ENCODE measurements around the gene RAB19.
A peak's percentile ranks its signal among the peaks of the same experiment; 100 is the strongest.
"Not testable (repeated sequence)": the region's sequence is repeated elsewhere in the genome, so short reads cannot be mapped to it uniquely, and the experiment has no call there.

RAB19 gene

GRCh38 chr7:140402178-140402835, 1.6 kb upstream of the RAB19 start:
- DNase-seq, result no peak

DNA sequence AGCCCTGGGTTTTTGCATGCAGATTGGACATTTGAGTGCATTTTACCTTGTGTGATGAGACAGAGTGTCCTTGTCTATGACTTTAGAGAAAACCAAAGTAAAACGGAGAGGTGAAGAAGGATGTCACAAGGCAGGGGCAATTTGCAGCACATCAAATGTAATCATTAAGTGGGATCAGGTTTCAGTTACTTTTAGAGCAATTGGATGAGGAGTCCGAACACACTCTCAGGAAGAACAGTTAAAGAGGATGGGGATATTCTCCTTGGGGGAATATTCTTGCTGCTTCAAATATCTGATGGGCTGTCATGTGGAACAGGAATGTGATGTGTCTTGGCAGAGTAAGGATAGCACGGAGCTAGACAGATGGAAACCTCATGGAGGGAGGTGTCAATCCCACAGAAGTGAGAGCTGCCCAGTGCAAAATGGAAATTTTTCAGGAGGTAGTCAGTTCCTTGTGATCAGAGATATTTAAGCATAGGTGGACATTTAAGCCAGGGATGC, 757 bp downstream of the RAB19 start:
- DNase-seq, result peak; percentile 13

DNA sequence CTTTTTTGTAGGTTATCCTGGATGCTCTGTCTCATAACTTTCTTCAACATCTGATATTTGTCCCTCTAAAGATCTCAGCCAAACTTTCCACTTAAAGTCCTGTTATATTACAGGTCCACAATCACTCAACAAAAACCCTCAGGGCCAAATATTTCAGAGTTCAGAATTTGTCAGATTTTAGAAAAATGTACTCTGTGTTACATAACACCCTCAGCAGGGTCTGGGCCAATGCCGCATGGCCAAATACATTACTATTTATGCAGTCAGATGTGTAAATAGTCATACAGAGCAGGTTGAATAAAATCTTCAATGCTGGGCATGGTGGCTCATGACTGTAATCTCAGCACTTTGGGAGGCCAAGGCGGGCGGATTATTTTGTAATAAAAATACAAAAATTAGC, 11.5 kb downstream of the RAB19 start:
- DNase-seq, result no peak

- not testable (repeated sequence) for DNase-seq
Observed at GRCh38 chr7:140415816-140416215, 12.0 kb downstream of the RAB19 start.

DNA sequence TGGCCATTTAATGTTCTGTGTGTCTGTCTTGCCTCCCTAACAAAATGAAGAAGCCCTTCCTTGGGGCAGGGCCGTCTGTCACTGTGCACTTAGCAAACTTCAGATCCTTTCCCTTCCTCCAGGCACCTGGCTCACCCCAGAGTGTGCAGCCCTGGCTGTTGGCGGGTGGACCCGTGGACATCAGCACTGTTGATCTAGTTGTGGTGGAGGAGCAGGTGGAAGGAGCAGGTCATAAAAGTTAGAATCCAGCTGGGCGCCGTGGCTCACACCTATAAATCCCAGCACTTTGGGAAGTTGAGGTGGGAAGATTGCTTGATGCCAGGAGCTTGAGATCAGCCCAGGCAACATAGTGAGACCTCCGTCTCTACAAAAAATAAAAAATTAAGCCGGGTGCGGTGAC, 12.7 kb downstream of the RAB19 start:
- no peak for DNase-seq

- no peak for DNase-seq
Observed at GRCh38 chr7:140417456-140418155, 13.7 kb downstream of the RAB19 start.

GRCh38 chr7:140418156-140418472, 14.3 kb downstream of the RAB19 start:
- DNase-seq, result not testable (repeated sequence)

DNA sequence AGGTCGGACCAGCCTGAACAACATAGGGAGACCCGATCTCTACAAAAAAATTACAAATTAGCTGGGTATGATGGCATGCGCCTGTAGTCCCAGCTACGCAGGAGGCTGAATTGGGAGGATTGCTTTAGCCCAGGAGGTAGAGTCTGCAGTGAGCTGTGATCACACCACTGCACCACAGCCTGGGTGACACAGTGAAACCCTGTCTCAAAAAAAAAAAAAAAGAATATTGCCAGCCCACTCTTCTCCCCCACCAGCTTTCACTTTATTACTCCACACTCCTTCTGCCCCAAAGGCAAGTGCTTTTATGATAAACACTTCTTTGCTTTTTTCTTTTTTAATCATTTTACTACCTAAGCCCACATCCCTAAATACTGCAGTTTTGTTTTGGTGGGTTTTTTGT, 14.8 kb downstream of the RAB19 start:
- no peak for DNase-seq

- DNase-seq, result no peak
Observed at GRCh38 chr7:140421521-140421920, 17.7 kb downstream of the RAB19 start.

DNA sequence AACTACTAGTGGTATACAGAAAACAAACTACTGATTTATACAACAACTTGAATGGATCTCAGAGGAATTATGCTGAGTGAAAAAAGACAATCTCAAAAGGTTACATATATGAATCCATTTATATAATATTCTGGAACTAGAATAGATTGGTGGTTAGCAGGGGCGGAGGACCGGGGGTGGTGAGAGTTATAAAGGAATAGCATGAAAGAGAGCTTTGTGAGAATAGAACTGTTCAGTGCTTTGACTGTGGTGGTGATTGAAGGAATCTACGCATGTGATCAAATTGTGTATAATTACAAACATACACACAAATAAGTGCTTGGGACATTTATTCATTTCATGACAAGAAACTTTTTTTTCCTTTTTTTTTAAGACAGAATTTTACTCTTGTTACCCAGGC, 19.6 kb downstream of the RAB19 start:
- no peak for DNase-seq

DNA sequence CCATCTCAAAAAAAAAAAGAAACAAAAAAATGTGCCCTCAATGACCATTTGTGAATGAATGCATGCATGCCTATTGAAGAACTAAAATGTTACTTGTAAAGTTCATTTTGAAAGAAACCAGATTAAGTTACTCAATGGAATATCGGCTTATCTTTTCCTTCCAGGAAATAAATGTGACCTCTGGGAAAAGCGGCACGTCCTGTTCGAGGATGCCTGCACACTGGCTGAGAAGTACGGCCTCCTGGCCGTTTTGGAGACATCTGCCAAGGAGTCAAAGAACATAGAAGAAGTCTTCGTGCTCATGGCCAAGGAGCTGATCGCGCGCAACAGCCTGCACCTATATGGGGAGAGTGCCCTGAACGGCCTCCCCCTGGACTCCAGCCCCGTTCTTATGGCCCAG, 21.9 kb downstream of the RAB19 start:
- no peak for DNase-seq

DNA sequence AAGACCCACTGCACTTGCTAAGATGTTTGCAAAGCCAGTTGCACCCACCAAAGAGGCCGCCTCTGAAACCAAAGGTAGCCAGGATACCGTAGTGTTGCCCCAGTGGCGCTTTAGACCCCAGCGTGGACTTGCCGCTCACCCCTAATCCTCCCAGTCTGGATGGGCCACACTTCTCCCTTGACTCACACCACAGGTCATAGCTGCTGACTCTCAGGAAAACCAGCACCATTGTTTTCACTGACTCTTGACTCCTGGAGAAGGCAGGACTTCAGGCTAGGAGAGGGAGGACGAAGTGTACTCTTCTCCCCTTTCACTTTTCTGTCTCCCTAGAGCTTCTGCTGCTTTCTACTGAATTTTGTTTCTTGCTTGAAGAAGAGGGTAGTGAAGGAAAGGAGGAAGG, 22.3 kb downstream of the RAB19 start:
- DNase-seq, result no peak

DNA sequence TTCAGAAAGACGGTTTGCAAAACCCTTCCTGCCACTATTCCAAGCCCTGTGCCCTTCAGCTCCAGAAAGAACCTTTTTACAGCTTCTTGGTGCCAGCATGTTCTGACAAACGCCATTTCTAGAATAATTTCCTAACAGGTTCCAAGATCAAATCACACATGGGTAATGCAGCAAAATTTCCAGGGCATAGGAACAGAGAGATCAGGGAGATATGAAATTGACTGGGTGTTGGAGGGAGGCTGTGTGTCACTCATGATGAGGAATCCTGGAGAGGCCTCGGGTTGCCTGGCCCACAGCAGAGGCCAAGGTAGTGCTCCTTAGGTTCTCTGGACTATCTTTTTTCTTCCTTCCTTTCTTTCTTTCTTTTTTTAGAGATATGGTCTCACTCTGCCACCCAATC, 29.5 kb downstream of the RAB19 start:
- DNase-seq, result no peak

DNA sequence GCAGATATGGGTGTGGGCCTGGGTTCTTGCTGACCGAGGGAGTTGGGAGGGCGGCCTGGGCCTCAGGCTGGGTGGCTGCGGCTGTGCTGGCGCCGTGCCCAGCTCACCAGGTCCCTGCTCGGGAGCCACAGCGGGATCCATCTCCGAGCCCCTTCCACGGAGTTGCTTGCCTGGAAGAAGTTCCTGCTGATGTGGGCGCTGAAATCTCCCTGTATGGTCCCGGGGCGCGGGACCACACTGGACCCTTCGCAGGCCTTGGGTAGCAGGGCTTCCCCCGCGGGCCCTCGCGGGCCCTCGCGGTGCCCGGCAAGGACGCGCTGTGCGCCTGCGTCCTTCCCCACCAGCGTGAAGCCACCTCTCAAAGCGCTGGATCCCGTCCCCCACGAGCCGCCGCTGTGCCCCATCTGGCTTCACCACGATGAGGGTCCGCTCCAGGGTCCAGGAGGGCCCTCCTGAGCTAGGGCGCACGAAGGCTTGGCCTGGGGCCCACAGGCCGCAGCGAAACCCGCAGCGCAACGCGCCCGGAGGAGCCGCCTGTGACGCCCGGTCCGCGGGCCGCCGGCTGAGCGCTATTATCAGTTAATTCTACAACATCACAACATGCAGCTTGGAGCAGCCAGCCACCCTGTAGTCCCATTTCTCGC, 31.5 kb downstream of the RAB19 start:
- no peak for DNase-seq

DNA sequence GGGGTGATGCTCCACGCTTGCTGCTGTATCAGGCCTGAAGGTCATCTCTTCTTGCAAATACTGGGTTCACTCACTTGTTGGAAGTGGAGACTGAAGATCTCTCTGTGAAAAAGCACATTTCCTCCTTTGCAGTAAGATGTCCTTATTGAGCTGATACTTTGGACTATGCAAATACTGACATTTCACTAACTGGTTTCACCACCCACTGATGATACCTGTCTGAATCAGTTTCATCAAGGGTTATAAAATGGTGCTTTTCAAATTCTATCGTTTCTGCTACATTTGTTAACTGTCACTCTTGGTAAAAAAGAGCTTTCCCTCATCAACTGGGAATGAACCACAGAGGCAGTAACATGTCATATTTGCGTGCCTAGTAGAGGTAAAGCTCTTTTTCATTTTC, 35.5 kb downstream of the RAB19 start:
- no peak for DNase-seq

GRCh38 chr7:140440593-140440992, 36.7 kb downstream of the RAB19 start:
- no peak for DNase-seq

- no peak for DNase-seq
Observed at GRCh38 chr7:140441519-140441918, 37.7 kb downstream of the RAB19 start.

DNA sequence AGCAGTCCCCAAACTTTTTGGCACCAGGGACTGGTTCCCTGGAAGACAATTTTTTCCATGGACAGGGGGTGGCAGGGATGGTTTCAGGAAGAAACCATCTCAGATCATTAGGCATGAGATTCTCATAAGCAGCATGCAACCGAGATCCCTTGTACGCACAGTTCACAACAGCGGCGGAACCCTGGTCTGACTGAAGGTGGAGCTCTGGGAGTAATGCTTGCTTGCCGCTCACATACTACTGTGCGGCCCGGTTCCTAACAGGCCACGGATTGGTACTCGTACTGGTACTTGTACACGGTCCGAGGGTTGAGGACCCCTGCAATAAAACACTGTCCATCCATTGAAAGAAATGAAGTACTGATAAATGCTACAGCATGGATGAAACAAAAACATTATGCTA, 42.6 kb downstream of the RAB19 start:
- no peak for DNase-seq

- no peak for DNase-seq
Observed at GRCh38 chr7:140447841-140448240, 44.0 kb downstream of the RAB19 start.

- DNase-seq, result no peak
Observed at GRCh38 chr7:140448781-140449480, 45.1 kb downstream of the RAB19 start.

DNA sequence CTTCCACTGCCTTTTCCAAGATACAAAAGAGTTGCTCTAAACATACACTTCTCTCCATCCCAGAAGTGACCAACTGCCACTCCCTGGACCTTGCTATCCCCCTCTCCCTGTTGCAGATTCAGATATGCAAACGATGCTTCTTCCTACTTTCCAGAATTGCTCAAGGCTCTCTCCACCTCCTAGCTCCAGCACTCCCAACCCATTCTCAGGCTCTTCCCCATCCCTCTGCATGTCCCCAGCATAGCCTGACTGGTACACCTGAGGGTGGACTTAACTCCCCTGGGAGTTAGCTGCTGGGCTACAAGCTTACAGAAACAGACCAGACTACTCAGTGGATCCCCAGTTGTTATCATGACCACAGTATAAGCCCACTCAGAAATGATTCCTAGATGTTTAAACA, 47.9 kb downstream of the RAB19 start:
- no peak for DNase-seq

- no peak for DNase-seq
Observed at GRCh38 chr7:140453273-140453672, 49.4 kb downstream of the RAB19 start.

DNA sequence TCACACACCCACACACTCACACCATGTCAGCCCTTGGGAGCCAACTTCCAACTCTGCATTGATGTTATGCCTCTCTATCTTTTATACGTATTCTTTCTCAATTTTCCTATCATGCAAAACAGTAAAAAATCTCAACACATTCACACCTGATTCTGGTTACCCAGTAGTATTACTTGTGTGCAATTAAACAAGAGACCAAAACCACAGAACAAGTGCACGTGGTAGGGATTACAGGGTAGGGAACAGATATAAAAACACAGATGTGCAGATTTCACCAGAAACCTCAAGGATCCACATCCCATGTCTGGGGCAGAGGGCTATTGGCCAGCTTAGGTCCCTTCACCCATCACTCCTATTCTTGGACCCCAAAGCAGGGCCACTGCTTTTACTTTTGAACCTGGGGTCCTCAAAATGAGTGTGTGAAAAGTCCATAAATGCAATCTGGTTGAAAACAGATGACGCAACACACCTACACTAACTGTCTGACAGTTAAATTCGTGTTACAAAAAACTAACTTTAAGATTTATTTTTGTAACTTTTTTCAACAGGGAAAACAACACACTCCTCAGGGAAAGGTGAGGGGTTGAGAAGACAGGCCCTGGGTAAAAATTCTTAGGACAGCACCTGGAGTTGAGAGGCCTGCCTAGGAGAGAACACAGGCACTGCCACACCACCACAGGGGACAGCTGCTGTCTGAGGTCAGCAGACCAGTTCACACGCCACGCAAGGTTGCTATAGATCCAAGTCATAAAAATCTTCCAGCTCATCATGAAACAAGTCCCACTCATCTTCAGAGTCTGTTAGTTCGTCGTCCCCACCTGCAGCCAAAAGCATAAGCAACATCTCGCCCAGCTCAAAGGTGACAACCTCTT, 50.2 kb downstream of the RAB19 start:
- not testable (repeated sequence) for DNase-seq

All from NCI-H2227 treated with DMSO at 0.1 percent for 48 hours (cell line).